Right atrium auricular region (tissue), 2 donors: Measurements from ENCODE around the gene CALHM5. TPM values are rescaled to one million over a fixed set of nuclear protein-coding genes. Genes with fewer than 3 reads are reported as not detected.

Experiments
- DNase-seq: peaks from one replicate; pipeline ENCODE4 v3.0.0-alpha.2; 2019; ENCODE audit warnings: low spot score
- H3K27ac ChIP-seq, 2 donors: fragments of 200-600 bp; sonication (generic); 1 replicate in 1 of 2; 2 replicates in 1 of 2; pipeline ENCODE4 v1.5.1; 2016 to 2019
- H3K27me3 ChIP-seq, 2 donors: fragments of 200-600 bp; sonication (generic); one replicate each; pipeline versions ENCODE4 v1.5.1 to v1.6.0; 2017 to 2019
- H3K36me3 ChIP-seq: fragments of 200-600 bp; sonication (generic); one replicate; pipeline ENCODE4 v1.5.1; 2016
- H3K4me1 ChIP-seq, 2 donors: fragments of 200-600 bp; sonication (generic); one replicate each; pipeline versions ENCODE4 v1.5.1 to v1.6.0; 2017 to 2019
- H3K4me3 ChIP-seq, 2 donors: fragments of 200-600 bp; sonication (generic); 1 replicate in 1 of 2; 2 replicates in 1 of 2; pipeline ENCODE4 v1.5.1; 2017 to 2019; ENCODE audit warnings: mild to moderate bottlenecking in 1 of 2, moderate library complexity in 1 of 2
- H3K9me3 ChIP-seq, 2 donors: fragments of 200-600 bp; sonication (generic); one replicate each; pipeline ENCODE4 v1.5.1; 2019
- total RNA-seq, 2 donors: library from RNA; depleted of rRNA; stranded (reverse); fragments of >200 nt; gene quantifications; one replicate each; pipeline ENCODE4 v1.1.0, GENCODE V29; 2016
- TF ChIP-seq, protein P1 (sequence below), 2 donors: fragments of 200-600 bp; sonication (generic); IDR thresholded peaks; one replicate each; pipeline ENCODE4 v1.5.1; 2019; ENCODE audit warnings: antibody characterized with exemption in 2 of 2

The CALHM5 gene
- total RNA-seq, 2 donors from 2014 or later: 2.3 to 3.4 TPM

DNA sequence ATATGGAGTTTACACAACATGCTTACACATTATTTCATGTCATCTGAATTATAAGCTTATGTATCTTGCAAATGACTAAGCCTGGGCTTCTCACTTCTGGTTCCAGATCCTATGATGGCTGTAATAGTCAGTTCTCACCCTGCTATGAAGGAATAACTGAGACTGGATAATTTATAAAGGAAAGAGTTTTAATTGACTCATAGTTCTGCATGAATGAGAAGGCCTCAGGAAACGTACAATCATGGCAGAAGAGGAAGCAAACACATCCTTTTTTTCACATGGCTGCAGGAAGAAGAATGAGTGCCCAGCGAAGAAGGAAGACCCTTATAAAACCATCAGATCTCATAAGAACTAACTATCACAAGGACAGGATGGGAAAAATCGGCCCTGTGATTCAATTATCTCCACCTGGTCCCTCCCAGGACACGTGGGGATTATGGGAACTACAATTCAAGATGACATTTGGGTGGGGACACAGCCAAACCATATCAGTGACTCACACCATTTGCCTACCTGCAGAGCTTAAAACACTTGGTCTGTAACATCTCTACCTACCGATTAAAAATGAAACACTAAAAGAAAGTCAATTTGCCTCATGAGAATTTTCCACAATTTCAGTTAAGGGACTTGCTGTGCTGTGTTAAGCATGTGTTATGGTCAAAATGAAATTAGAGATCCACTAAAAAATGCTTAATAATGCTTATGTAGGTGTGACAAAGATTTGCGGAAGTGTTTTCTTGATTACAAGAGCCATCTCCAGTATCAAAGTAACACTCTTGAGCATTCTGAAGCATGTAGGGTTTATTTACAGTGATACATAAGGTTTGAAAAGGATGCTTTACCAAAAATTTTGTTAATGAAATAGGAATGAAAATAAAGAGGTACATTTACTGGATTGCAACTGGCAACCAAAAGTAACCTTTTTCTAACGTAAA, 57.6 kb downstream of the CALHM5 start:
- no peak overlapping the region for H3K27ac ChIP-seq
- no peak overlapping the region for H3K4me3 ChIP-seq
- no peak for DNase-seq
- TF ChIP-seq, protein P1, sequence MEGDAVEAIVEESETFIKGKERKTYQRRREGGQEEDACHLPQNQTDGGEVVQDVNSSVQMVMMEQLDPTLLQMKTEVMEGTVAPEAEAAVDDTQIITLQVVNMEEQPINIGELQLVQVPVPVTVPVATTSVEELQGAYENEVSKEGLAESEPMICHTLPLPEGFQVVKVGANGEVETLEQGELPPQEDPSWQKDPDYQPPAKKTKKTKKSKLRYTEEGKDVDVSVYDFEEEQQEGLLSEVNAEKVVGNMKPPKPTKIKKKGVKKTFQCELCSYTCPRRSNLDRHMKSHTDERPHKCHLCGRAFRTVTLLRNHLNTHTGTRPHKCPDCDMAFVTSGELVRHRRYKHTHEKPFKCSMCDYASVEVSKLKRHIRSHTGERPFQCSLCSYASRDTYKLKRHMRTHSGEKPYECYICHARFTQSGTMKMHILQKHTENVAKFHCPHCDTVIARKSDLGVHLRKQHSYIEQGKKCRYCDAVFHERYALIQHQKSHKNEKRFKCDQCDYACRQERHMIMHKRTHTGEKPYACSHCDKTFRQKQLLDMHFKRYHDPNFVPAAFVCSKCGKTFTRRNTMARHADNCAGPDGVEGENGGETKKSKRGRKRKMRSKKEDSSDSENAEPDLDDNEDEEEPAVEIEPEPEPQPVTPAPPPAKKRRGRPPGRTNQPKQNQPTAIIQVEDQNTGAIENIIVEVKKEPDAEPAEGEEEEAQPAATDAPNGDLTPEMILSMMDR (IDR thresholded peaks at IDR 0.05): no peak
- no peaks in the 10 kb centered on the region for H3K9me3 ChIP-seq
- H3K36me3 ChIP-seq: no peaks in the 10 kb centered on the region
- H3K27me3 ChIP-seq: no peaks in the 10 kb centered on the region
- peaks cover 0 to 33% of the 10 kb centered on the region in 2 donors for H3K4me1 ChIP-seq

DNA sequence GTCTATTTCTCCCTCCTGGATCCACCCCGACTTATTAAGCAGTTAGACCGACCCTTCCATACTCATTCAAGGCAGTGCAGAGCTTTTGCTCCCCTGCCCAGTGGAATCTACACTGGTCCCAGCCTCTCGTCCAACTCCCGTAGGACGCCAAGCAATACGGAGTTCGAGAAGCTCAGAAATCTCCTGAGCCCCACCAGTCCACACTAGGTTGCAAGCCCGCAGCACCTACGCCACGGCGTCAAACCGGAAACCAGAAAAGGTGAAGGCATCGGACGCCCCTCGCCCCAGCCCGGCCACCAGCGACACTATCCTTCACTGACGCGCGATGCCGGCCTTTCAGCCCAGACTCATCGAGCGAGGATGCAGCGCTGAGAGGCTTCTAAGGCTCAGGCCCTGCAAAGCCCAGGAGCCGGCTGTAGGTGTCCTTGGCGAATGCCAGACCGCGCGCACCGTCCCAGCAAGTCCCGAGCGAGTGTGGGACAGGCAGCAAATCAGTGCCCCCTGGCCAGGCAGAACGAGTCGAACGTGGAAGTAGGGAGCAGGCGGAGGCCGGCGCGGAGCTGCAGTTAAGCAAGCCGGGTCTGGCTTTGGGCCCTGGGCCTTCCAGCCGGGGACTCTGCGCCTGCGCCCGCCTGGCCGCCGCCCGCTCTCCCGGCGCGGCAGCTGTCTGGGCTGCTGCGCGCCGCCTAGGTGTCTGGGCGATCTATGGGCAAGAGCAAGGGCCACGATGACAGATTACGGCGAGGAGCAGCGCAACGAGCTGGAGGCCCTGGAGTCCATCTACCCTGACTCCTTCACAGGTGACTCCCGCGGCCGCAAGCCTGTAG, 59.6 kb downstream of the CALHM5 start, which contains the start of gene RWDD1:
Gene RWDD1 (plus strand): TSS at position 649 of the 827 bp plus-strand sequence. CDS start 79 bp downstream, at position 728.
- Histone ChIP-seq H3K4me1 (peaks cover 0 to 33% of the 10 kb centered on the region in 2 donors), H3K9me3 (no peaks in the 10 kb centered on the region), H3K4me3 (peak within 1 kb of the TSS; percentile 78 to 96), H3K27ac (peak within 1 kb of the TSS; percentile 91 to 94), H3K27me3 (no peaks in the 10 kb centered on the region), H3K36me3 (peaks cover 6% of the 10 kb centered on the region)
- peak; percentile 98 for DNase-seq
- TF ChIP-seq, protein P1 (IDR thresholded peaks at IDR 0.05): peak in 1 of 2 donors; percentile 49

DNA sequence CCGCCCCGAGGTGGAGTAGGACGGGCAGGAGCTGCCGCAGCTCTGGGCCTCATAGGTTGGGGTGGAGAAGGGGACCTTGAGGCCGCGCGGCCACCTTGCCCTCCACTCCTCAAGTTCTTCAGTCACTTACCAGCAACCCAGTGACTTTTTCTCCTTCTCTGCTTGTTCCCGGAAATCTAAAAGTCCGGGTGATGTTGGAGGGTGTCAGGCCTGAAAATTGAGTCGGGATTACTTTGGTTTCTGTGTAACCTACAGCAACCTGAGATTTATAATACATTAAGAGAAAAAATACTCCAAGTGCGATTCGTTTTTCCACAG, 60.2 kb downstream of the CALHM5 start:
- Histone ChIP-seq H3K27me3 (no peaks in the 10 kb centered on the region), H3K36me3 (peaks cover 6% of the 10 kb centered on the region), H3K9me3 (no peaks in the 10 kb centered on the region), H3K4me1 (peaks cover 0 to 33% of the 10 kb centered on the region in 2 donors), H3K27ac (peak overlapping the region; percentile 91 to 94), H3K4me3 (peak overlapping the region; percentile 78 to 96)
- DNase-seq: no peak
- TF ChIP-seq, protein P1 (IDR thresholded peaks at IDR 0.05): no peak

DNA sequence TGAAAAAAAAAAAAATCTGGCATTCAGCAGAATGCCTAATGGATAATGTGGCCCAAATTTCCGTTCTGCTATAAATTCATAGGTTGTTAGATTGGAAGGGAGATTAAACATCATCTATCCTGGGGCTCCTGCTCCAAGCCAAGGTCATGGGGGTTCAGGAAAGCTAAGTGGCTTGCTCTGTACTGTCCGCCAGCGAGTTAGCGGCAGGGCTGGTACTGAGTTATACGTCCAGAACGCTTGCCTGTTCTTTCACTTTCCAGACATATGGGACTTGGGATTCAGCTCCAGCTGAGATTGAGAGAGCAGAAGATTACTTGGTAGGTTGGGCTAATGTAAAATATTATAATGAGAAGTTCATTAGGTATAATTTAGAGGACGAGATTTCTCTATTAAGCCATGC, 60.7 kb downstream of the CALHM5 start:
- Histone ChIP-seq H3K9me3 (no peaks in the 10 kb centered on the region), H3K4me1 (peaks cover 0 to 33% of the 10 kb centered on the region in 2 donors), H3K4me3 (peak overlapping the region; percentile 78 to 96), H3K36me3 (peaks cover 10% of the 10 kb centered on the region), H3K27ac (peak overlapping the region; percentile 91 to 94), H3K27me3 (no peaks in the 10 kb centered on the region)
- TF ChIP-seq, protein P1 (IDR thresholded peaks at IDR 0.05): no peak
- no peak for DNase-seq

Other genes with a start within 250 kb of the CALHM5 start
- 10 to 100 TPM; 79.3 to 87.5 TPM for gene TSPYL1, start 231.7 kb upstream of the CALHM5 start, total RNA-seq
- gene DSE, start 140.7 kb upstream of the CALHM5 start, total RNA-seq: 10 to 100 TPM; 19.4 to 31.7 TPM
- 1 to 10 TPM; 2.3 to 3.1 TPM for gene CALHM6, start 50.3 kb upstream of the CALHM5 start, total RNA-seq
- gene TRAPPC3L, start 34.0 kb downstream of the CALHM5 start, total RNA-seq: under 1 TPM in 1 of 2 donors, not detected in 1; 0.20 TPM
- not detected for gene CALHM4, start 42.1 kb downstream of the CALHM5 start, total RNA-seq
- 10 to 100 TPM; 42.2 to 46.9 TPM for gene RWDD1, start 59.9 kb downstream of the CALHM5 start, total RNA-seq
- gene RSPH4A, start 104.8 kb downstream of the CALHM5 start, total RNA-seq: under 1 TPM in 1 of 2 donors, not detected in 1; 0.16 TPM
- 1 to 10 TPM; 3.9 to 4.6 TPM for gene ZUP1, start 157.1 kb downstream of the CALHM5 start, total RNA-seq
- gene KPNA5, start 169.6 kb downstream of the CALHM5 start, total RNA-seq: 1 to 10 TPM; 5.1 to 6.9 TPM